ENCODE results near the gene KRTAP5-4.

GRCh38 chr11:1586699-1587098 is 35.2 kb downstream of the KRTAP5-4 start:
- no peak for TF ChIP-seq CTCF (IDR thresholded peaks at IDR 0.05)
- no peak for TF ChIP-seq POLR2A (IDR thresholded peaks at IDR 0.05)
